Muscle layer of duodenum (tissue), 2 donors: Measurements from ENCODE around the gene CANX.

Source experiments
- H3K27ac ChIP-seq: one replicate; pipeline ENCODE4 v1.7.0; 2013; ENCODE audit warnings: mild to moderate bottlenecking, low read length
- H3K27me3 ChIP-seq: one replicate; pipeline ENCODE4 v1.7.0; 2013; ENCODE audit warnings: low read depth, mild to moderate bottlenecking, control low read depth, low read length
- H3K36me3 ChIP-seq, 2 donors: one replicate each; pipeline ENCODE4 v1.7.0; 2013; ENCODE audit warnings: low read length in 2 of 2, control low read depth in 1 of 2, mild to moderate bottlenecking in 1 of 2; ENCODE audit not compliant: insufficient read depth in 2 of 2, control insufficient read depth in 1 of 2
- H3K4me1 ChIP-seq, 2 donors: one replicate each; pipeline ENCODE4 v1.7.0; 2013; ENCODE audit warnings: low read length in 2 of 2, mild to moderate bottlenecking in 2 of 2, control low read depth in 1 of 2, moderate library complexity in 1 of 2; ENCODE audit not compliant: insufficient read depth in 2 of 2, control insufficient read depth in 1 of 2
- H3K4me3 ChIP-seq, 2 donors: one replicate each; pipeline ENCODE4 v1.7.0; 2013; ENCODE audit warnings: low read length in 2 of 2, low read depth in 1 of 2, mild to moderate bottlenecking in 1 of 2
- H3K9me3 ChIP-seq, 2 donors: one replicate each; pipeline ENCODE4 v1.7.0; 2013; ENCODE audit warnings: low read length in 2 of 2, control low read depth in 1 of 2, mild to moderate bottlenecking in 1 of 2; ENCODE audit not compliant: control insufficient read depth in 1 of 2
- donor health status: healthy.

Gene CANX

DNA sequence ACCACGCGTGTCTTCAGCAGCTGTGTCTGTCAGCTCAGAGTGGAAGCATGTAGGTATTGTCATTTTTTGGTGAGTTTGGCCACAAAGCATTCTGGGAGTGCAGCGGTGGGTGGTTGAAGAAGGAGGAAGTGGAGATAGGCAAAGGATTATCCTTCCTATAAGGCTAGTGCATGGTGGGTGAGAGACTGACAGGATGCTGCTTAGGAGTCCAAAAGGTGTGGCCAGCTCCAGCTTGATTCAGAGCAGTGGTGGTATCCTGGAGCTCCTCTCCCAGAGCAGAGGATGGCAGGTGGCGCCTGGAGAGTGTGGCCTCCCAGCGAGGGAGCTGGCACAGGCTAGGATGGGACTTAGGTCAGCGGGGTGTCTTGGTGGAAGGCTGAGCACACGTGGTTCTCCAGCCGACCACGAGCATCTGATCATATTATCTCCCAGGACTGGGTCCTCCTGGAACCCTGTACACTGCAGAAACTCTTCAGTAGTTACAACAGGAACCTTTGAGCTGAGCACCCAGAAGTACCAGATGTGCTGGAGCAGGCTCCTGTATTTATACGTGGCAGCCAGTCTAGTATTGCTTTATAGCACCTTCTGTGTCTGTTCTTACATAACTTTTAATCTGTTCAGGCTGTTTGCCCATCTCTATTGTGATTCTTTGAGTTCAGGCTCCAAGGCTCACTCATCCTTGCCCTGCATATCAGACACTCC is 63.5 kb downstream of the CANX start:
- Histone ChIP-seq H3K4me1 (peaks cover 29 to 61% of the 10 kb centered on the region in 2 donors), H3K36me3 (peaks cover 11 to 15% of the 10 kb centered on the region in 2 donors), H3K9me3 (no peaks in the 10 kb centered on the region), H3K4me3 (no peak overlapping the region), H3K27ac (peak overlapping the region; percentile 32), H3K27me3 (no peaks in the 10 kb centered on the region)

DNA sequence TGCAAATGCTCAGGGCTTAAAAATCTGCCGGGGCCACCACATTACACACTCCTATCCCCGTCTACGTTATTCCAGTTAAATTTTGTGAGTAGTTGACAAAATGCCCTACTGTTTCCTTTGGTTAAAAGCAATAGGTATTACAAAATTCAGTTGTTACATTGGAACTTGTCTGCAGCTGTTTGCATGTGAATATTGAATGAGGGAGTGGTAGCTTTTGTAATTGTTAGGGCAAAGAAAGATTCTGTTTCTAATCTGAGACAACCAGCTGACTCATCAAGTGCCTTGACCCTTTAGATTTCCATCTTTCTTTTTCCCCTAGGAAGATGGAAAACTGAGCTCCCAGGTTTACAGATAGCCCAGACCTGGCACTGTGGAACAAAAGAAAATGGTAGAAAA is 64.0 kb downstream of the CANX start:
- Histone ChIP-seq H3K9me3 (no peaks in the 10 kb centered on the region), H3K27me3 (no peaks in the 10 kb centered on the region), H3K27ac (peak overlapping the region; percentile 32), H3K4me1 (peaks cover 29 to 56% of the 10 kb centered on the region in 2 donors), H3K36me3 (peaks cover 11 to 15% of the 10 kb centered on the region in 2 donors), H3K4me3 (no peak overlapping the region)

DNA sequence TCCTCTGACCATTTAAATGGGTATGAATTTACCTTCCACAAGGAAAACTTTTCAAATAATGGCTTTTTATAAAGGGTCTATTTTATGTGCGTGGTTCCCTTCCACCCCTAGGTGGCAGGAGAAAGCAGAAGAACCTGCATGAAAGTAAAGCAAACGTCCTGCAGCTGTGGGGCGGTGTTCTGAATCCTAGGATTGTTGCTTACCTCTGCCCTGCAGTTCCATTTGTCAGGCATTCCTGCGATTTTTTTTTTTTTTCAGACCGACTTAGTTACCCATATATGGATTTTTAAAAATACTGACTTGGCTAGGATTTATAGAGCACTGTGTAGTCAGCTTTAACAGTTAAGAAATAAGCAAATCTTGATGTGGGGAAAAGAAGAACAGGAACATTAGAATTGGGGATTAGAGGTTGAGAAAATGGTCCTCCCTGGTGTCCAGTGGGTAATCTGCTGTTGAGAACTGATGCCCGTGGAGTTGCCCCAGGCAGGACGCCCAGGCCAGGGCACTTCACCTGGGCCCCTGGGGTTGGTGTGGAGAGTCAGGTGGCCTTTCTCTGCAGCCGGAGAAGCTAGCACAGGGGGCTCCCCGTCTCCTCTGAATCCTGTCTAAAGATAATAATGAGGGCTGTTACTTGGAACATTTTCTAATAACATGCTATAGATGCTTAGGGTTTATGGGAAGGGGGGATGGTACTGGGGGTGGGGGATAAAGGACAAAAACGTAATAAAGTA is 64.6 kb downstream of the CANX start:
- Histone ChIP-seq H3K27ac (peak overlapping the region; percentile 32), H3K9me3 (no peaks in the 10 kb centered on the region), H3K4me1 (peaks cover 29 to 56% of the 10 kb centered on the region in 2 donors), H3K36me3 (peaks cover 11 to 15% of the 10 kb centered on the region in 2 donors), H3K27me3 (no peaks in the 10 kb centered on the region), H3K4me3 (no peak overlapping the region)

DNA sequence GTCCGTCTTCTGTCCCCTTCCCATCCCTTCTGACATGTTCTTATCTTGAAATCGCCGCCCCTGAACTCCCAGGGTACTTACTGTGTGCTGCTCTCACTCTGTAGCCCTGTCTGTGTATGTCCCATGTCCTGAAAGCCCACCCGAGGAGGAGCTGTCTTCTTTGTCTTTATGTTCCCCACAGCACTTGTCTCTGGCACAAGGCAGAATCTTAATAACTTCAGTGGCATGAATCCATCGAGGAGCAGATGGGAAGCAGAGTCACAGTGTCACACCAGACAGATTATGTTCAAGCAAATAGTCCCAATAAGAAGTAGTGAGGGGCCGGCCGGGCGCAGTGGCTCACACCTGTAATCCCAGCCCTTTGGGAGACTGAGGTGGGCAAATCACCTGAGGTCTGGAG is 65.3 kb downstream of the CANX start:
- no peak overlapping the region for H3K27ac ChIP-seq
- no peaks in the 10 kb centered on the region for H3K27me3 ChIP-seq
- peaks cover 29 to 56% of the 10 kb centered on the region in 2 donors for H3K4me1 ChIP-seq
- no peaks in the 10 kb centered on the region for H3K9me3 ChIP-seq
- H3K4me3 ChIP-seq, result no peak overlapping the region
- peaks cover 18 to 21% of the 10 kb centered on the region in 2 donors for H3K36me3 ChIP-seq

DNA sequence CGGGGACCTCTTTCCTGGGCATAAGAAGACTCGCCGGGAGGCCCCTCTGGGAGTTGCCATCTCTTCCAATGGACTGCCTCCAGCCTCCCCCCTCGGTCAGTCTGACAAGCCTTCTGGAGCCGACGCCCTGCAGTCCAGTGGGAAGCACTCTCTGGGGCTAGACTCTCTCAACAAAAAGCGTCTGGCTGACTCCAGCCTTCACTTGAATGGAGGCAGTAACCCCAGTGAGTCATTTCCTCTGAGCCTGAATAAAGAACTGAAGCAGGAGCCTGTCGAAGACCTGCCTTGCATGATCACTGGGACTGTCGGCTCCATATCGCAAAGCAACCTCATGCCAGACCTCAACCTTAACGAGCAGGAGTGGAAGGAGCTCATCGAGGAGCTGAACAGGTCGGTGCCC is 66.6 kb downstream of the CANX start:
- Histone ChIP-seq H3K4me3 (no peak overlapping the region), H3K36me3 (peaks cover 29 to 31% of the 10 kb centered on the region in 2 donors), H3K4me1 (peaks cover 29 to 51% of the 10 kb centered on the region in 2 donors), H3K27me3 (no peaks in the 10 kb centered on the region), H3K9me3 (no peaks in the 10 kb centered on the region), H3K27ac (no peak overlapping the region)

DNA sequence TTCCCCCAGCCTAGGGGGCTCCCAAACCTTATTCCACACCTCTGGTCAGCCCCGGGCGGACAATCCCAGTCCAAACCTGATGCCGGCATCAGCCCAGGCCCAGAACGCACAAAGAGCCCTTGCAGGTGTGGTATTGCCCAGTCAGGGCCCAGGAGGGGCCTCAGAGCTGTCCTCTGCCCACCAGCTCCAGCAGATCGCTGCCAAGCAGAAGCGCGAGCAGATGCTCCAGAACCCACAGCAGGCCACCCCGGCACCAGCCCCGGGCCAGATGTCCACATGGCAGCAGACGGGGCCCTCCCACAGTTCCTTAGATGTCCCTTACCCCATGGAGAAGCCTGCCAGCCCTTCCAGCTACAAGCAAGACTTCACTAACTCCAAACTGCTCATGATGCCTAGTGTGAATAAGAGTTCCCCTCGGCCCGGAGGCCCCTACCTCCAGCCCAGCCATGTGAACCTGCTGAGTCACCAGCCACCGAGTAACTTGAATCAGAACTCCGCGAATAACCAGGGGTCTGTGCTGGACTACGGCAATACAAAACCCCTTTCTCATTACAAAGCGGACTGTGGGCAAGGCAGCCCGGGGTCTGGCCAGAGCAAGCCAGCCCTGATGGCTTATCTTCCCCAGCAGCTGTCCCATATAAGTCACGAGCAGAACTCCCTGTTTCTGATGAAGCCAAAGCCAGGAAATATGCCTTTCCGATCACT is 67.4 kb downstream of the CANX start:
- Histone ChIP-seq H3K27me3 (no peaks in the 10 kb centered on the region), H3K36me3 (peaks cover 37 to 39% of the 10 kb centered on the region in 2 donors), H3K4me1 (peaks cover 29 to 51% of the 10 kb centered on the region in 2 donors), H3K9me3 (no peaks in the 10 kb centered on the region), H3K27ac (no peak overlapping the region), H3K4me3 (no peak overlapping the region)

DNA sequence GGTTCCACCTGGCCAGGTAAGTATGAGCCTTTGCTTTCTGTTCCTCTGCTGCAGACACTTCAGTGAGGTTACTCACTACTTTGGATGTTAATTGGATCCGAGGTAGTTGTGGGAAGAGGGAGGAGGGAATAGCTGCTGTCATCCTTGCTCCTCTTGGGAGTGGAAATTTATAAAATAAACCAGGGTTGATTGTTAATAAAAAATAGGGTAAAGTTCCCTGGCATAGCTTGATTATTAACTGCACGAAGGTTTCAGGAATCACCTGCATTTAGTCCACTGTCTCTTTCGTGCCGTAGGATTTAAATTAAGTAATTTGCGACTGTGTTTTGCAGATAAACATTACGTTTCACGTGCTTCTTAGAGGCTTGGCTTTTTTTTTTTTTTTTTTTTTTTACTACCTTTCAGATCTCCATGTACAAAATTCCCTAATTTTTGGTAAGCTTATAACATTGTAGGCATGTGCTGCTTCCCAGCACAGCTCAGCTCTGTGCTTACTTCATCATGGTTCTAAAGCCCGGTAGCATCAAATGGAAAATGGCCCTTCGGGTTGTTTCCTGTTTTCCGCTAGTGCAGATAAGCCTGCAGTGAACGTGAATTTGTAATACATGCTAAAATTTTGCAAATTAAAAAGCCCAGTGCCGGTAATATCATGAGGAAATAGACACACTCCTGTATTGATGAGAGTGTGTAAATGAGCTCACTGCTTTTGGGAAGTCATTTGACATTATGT is 68.1 kb downstream of the CANX start:
- Histone ChIP-seq H3K27ac (no peak overlapping the region), H3K27me3 (no peaks in the 10 kb centered on the region), H3K9me3 (no peaks in the 10 kb centered on the region), H3K36me3 (peaks cover 44 to 46% of the 10 kb centered on the region in 2 donors), H3K4me3 (no peak overlapping the region), H3K4me1 (peaks cover 27 to 48% of the 10 kb centered on the region in 2 donors)

DNA sequence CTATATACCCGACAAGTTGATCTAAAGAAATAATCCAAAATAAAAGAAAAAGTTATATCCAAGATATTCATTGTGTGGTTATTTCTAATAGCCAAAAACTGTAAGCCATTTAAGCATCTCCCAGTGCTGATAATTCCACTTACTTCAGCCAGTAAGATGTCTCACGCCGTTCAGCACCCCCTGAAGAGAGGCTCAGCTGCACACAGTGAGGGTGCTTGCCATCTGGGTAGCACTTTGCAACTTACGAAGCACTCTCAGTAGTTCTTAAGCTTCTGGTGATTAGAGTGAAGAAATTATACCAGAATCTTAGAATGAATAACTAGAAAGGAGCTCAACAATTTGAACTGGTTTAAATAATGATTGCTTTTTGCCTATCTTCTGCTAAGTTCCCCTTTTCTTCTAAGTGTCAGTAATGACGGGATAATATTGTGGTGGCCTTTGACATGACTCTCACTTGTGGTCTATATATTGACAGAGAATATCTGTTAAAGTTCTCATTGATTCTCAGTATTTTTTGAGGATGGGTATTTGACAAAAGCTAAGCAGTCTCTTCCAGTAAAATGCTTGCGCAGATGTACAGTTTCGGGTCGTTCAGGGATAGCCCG is 68.8 kb downstream of the CANX start:
- peaks cover 21 to 41% of the 10 kb centered on the region in 2 donors for H3K4me1 ChIP-seq
- peaks cover 50% of the 10 kb centered on the region in 2 donors for H3K36me3 ChIP-seq

DNA sequence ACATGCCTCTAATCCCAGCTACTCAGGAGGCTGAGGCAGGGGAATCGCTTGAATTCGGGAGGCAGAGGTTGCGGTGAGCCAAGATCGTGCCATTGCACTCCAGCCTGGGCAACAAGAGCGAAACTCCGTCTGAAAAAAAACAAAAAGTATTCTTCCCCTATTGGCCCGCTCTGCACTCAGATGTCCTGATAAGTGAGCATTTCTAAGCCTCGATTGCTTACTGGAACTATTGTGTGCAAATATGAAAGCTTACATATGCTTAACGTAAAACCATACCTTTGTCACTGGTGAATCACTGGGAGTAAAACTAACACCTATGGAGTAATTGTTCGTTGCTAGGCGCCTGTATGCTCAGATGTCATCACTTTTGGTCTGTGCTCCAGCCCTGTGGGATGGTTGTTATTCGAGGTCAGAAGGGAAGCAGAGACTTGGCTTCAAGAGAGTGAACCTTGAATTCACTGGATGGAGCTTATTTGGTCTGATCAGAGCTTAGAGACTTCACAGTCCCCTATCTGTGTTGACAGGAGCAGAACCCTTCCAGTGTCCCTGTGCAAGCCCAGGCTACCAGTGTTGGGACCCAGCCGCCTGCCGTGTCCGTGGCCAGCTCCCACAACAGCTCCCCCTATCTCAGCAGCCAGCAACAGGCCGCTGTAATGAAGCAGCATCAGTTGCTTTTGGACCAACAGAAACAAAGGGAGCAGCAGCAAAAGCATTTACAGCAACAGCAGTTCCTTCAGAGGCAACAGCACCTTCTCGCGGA is 69.7 kb downstream of the CANX start:
- Histone ChIP-seq H3K4me3 (no peak overlapping the region), H3K36me3 (peaks cover 54 to 58% of the 10 kb centered on the region in 2 donors), H3K27ac (no peak overlapping the region), H3K27me3 (no peaks in the 10 kb centered on the region), H3K9me3 (no peaks in the 10 kb centered on the region), H3K4me1 (peaks cover 13 to 32% of the 10 kb centered on the region in 2 donors)

More for the DNA sequence above, 68.8 kb downstream of the CANX start:
- H3K9me3 ChIP-seq, result no peaks in the 10 kb centered on the region
- H3K4me3 ChIP-seq, result no peak overlapping the region
- no peaks in the 10 kb centered on the region for H3K27me3 ChIP-seq
- H3K27ac ChIP-seq, result no peak overlapping the region

DNA sequence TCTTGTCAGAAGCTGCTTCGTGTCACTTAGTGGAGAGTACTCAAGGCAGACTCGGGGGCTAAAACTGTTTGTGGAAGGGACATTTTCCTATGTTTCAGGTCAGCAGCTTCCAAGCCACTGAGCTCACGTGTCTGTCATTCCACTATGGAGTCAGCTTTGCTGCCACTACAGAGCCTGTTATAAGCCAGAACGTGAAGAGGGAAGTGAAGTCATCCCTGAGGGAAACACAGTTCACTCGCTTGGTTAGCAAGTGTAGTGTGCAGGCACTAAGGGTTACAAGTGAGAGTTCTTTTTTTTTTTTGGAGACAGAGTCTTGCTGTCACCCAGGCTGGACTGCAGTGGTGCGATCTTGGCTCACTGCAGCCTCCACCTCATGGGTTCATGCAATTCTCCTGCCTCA is 70.5 kb downstream of the CANX start:
- no peak overlapping the region for H3K4me3 ChIP-seq
- no peaks in the 10 kb centered on the region for H3K27me3 ChIP-seq
- H3K4me1 ChIP-seq, result peaks cover 12 to 24% of the 10 kb centered on the region in 2 donors
- peaks cover 61 to 66% of the 10 kb centered on the region in 2 donors for H3K36me3 ChIP-seq
- no peaks in the 10 kb centered on the region for H3K9me3 ChIP-seq
- no peak overlapping the region for H3K27ac ChIP-seq
